ENCODE results near the gene PNMT.

DNA sequence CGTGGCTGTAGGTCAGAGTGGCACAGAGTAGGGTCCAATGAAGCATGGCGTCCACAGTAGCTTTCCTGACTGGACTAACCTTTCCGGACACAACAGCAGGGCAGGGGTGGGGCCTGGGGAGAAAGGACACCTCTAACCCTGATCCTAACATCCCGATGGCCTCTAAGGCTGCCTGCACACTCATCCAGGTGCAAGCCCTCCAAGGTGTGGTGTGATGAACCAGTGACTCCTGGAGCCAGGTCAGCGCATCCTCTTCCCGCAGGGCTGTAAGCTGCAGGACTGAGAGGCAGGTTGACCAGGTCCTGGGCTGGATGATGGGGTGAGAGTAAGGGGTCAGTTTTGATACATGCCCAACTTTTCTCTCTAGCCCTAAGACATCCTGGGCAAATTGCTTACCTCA, 28.5 kb downstream of the PNMT start:
- TF ChIP-seq, protein P1, sequence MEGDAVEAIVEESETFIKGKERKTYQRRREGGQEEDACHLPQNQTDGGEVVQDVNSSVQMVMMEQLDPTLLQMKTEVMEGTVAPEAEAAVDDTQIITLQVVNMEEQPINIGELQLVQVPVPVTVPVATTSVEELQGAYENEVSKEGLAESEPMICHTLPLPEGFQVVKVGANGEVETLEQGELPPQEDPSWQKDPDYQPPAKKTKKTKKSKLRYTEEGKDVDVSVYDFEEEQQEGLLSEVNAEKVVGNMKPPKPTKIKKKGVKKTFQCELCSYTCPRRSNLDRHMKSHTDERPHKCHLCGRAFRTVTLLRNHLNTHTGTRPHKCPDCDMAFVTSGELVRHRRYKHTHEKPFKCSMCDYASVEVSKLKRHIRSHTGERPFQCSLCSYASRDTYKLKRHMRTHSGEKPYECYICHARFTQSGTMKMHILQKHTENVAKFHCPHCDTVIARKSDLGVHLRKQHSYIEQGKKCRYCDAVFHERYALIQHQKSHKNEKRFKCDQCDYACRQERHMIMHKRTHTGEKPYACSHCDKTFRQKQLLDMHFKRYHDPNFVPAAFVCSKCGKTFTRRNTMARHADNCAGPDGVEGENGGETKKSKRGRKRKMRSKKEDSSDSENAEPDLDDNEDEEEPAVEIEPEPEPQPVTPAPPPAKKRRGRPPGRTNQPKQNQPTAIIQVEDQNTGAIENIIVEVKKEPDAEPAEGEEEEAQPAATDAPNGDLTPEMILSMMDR (IDR thresholded peaks at IDR 0.05), result no peak
- TF ChIP-seq POLR2AphosphoS5 (IDR thresholded peaks at IDR 0.05) (no peak), POLR2A (IDR thresholded peaks at IDR 0.05) (no peak), EP300 (IDR thresholded peaks at IDR 0.05) (no peak)

Measured in stomach (tissue), 4 donors.